Measurements from ENCODE around the gene UGT1A7. TPM values are rescaled to one million over a fixed set of nuclear protein-coding genes. Genes with fewer than 3 reads are reported as not detected.
"Not testable (repeated sequence)": the region's sequence is repeated elsewhere in the genome, so short reads cannot be mapped to it uniquely, and the experiment has no call there.

UGT1A7 gene
- total RNA-seq, 1 donor from 2014 or later: 1.3 TPM

DNA sequence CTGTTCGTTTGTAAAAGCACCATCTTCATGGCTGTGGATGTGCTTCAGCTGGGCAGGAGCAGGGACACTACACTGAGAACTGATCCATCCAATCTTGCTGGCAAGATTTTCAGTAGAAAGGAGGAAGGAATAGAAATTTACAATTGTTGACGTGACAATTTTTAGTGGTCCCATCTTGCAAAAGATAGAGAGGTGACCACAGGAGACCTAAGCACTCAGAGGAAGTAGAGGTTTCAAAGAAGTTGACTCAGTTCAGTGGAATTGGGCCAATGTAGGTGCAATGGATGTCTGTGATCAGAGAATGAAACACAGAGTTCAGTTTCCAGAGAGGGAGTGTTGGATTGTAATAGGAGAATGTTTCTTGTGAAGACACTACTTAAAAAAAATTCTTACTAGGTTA lies 32.4 kb downstream of the UGT1A7 start:
- DNase-seq: no peak

DNA sequence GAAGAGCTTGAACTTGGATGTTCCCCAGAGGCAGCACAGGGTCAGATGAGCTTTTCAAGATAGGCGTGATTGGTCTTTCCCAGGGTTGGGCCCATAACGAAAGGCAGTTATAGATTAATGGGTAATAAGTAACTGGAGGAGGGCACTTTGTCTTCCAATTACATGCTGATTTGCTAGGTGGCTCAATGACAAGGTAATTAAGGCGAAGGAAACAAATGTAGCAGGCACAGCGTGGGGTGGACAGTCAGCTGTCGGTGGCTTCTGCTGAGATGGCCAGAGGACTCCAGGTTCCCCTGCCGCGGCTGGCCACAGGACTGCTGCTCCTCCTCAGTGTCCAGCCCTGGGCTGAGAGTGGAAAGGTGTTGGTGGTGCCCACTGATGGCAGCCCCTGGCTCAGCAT lies 36.9 kb downstream of the UGT1A7 start, which contains the start of gene UGT1A4:
Gene UGT1A4 (plus strand): TSS at position 185 of the 400 bp plus-strand sequence. CDS start 85 bp downstream, at position 270.
- no peak for DNase-seq

DNA sequence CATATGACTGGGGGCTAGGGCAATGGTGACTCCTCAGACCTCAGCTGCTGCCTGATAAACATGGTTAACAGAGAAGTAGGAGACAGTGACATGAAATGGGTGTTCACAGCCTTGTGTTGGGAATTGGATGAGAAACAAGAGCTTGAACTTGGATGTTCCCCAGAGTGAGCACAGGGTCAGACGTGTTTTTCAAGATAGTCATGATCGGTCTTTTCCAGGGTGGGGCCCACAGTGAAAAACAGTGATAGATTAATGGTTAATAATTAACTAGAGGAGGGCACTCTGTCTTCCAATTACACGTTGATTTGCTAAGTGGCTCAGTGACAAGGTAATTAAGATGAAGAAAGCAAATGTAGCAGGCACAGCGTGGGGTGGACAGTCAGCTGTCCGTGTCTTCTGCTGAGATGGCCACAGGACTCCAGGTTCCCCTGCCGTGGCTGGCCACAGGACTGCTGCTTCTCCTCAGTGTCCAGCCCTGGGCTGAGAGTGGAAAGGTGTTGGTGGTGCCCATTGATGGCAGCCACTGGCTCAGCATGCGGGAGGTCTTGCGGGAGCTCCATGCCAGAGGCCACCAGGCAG lies 47.1 kb downstream of the UGT1A7 start, which contains the start of gene UGT1A3:
Gene UGT1A3 (plus strand): TSS at position 320 of the 579 bp plus-strand sequence. CDS start 85 bp downstream, at position 405.
- DNase-seq: no peak

DNA sequence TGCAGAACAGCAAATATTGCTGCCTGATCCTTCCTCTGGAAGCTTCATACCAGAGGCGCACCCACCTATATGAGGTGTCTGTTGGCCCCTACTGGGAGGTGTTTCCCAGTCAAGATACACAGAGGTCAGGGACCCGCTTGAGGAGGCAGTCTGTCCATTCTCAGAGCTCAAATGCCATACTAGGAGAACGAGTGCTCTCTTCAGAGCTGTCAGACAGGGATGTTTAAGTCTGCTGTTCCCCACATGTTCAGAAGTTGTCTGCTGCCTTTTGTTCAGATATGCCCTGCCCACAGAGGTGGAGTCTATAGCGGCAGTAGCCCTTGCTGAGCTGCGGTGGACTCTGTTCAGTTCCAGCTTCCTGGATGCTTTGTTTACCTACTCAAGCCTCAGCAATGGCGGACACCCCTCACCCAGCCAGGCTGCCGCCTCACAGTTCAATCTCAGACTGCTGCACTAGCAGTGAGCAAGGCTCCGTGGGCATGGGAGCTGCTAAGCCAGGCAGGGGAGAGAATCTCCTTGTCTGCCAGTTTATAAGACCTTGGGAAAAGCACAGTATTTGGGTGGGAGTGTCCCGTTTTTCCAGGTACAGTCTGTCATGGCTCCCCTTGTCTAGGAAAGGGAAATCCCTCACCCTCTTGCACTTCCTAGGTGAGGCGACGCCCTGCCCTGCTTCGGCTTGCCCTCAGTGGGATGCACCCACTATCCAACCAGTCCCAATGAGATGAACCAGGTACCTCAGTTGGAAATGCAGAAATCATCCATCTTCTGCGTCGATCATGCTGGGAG lies 55.4 kb downstream of the UGT1A7 start:
- not testable (repeated sequence) for DNase-seq

DNA sequence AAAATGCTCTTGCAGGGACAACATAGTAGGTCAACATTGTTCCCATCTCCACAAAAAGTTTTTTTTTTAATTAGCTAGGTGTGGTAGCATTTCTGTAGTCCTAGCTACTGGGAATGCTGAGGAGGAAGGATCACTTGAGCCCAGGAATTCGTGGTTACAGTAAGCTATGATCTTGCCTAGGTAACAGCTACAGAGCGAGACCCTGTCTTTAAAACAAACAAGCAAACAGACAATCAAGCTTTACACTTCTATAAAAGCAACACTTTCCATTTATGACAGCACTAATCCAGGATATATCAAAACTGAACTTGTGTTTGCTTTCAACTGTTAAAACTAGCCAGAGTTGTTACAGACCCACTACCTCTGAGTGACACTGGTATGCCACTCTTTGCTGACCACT lies 59.2 kb downstream of the UGT1A7 start:
- DNase-seq: no peak

DNA sequence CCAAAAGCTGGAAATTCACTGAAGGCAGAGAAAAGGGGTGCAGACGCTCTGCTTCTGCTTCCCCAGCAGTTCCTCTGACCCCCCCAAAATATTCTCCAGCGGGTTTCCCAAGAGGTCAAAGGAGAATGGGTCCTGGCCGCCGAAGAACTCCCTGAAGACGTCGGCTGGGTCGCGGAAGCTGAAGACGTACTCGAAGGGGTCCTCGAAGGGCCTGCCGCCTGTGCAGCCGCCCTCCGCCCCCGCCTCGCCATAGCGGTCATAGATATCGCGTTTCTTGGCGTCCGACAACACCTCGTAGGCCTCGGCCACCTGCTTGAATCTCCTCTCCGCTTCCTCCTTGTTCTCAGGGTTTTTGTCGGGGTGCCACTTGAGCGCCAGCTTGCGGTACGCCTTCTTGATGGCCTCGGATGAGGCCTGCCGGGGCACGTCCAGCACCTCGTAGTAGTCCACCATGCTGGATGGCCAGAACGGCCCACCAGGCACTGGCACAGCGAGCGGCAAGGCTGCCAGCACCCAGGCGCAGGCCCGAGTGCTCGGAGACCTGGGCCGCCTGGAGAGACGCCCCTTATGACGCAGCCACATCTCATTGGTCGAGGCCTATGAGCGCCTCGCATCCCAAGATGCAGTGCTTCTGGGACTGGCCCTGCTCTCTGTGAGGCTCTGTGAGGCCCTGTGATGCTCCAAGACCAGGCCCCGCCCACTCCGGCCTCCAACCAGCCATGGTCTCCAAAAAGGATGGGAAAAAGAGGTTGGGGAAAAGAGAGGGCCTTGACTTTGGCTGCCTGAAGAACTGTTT lies 62.0 kb downstream of the UGT1A7 start:
- no peak for DNase-seq

DNA sequence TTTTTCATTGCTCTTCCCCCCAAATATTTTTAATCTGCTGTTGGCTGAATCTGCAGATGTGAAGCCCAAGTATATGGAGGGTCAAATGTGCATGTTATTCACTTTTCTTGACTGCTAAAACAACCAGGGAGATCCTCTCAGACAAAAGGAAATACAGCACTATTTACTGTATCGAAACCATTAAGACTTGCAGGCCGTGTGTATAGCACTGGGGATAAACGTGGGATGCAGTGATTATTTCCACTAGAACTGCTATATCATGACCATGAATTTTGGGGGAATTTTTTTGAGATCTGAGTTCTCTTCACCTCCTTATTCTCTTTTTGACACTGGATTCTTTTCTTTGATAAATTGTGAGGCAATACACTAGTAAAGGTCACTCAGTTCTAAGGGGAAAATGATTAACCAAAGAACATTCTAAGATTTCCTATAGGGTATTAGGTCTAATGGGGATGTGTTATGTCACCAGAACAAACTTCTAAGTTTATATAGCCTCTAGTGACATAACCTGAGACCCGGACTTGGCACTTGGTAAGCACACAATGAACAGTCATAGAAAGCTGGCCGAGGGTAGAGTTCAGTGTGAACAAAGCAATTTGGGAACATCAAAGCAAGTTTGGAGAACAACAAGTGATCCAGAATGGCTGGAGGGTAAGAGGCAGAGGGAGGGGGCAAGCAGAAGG lies 63.5 kb downstream of the UGT1A7 start:
- no peak for DNase-seq

DNA sequence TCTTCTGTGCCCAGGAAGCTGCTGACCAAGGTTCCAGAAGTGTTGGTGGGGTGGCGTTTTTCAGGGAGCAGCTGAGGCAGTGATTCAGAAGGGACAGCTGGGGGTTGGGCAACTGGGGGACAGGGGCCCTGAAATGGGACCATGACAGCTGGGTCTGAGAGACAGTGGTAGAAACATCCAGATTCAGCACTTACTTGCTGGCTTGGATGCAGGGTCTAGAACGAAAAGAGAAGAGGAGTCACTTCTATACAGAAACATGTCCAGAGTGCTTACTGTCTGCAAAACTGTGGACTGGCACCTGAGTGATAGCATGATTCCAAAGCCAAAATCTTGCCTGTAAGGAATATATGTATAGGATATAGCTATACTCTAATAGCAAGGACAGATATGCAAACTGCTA lies 64.1 kb downstream of the UGT1A7 start:
- not testable (repeated sequence) for DNase-seq

DNA sequence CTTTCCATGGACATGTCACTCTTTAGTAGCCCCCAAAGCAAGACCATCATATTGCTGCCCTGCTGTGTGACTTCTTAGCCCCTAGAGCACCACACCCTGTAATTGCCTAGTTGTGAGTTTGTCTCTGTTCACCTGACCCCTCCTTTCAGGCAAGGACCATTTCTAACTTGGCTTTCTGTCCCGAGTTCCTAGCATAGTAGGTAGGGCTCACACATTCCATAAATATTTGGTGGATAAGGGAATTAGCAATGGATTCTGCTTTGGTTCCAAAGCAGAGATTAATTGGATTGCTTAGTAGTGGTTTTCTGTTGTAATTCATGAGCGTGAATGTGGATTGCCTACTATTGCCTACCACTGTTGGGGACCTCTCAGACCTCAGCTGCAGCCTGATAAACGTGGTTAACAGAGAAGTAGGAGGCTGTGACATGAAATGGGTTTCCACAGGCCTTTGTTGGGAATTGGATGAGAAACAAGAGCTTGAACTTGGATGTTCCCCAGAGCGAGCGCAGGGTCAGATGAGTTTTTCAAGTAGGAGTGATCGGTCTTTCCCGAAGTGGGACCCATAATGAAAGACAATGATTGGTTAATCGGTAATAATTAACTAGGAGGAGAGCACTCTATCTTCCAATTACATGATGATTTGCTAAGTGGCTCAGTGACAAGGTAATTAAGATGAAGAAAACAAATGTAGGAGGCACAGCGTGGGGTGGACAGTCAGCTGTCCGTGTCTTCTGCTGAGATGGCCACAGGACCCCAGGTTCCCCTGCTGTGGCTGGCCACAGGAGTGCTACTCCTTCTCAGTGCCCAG lies 65.0 kb downstream of the UGT1A7 start:
- DNase-seq: no peak

DNA sequence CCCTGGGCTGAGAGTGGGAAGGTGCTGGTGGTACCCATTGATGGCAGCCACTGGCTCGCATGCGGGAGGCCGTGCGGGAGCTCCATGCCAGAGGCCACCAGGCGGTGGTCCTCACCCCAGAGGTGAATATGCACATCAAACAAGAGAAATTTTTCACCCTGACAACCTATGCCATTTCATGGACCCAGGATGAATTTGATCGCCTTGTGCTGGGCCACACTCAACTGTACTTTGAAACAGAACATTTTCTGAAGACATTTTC lies 65.5 kb downstream of the UGT1A7 start:
- DNase-seq: no peak

DNA sequence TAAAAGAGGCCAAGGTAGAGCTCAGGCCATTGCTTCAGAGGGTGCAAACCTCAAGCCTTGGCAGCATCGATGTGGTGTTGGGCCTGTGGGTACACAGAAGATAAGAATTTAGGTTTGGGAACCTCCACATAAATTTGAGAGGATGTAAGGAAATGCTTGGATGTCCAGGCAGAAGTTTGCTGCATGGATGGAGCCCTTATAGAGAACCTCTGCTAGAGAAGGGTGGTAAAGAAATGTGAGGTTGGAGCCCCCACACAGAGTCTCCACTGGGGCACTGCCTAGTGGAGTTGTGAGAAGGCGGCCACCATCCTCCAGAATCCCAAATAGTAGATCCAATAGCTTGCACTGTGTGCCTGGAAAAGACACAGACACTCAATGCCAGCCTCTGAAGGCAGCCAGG lies 69.0 kb downstream of the UGT1A7 start:
- not testable (repeated sequence) for DNase-seq

DNA sequence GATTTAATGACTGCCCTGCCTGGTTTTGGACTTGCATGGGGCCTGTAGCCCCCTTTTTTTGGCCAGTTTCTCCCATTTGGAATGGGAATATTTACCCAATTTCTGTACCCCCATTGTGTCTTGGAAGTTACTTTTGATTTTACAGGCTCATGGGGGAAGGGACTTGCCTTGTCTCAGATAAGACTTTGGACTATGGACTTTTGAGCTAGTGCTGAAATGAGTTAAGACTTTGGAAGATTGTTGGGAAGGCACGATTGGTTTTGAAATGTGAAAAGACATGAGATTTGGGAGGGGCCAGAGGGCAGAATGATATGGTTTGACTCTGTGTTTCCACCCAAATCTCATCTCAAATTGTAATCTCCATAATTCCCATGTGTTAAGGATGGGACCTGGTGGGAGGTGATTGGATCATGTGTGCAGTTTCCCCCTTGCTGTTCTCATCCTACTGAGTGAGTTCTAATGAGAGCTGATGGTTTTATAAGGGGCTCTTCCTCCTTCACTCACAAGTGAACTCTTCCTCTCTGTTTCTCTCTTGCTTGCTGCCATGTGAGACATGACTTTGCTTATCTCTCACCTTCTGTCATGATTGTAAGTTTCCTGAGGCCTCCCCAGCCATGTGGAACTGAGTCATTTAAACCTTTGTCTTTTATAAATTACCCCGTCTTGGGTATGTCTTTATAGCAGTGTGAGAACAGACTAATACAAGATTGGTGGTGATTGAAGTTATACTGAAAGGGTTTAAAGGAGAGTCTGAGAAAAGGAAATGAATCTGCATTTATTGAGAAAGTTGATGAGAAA lies 69.7 kb downstream of the UGT1A7 start:
- DNase-seq: not testable (repeated sequence)

DNA sequence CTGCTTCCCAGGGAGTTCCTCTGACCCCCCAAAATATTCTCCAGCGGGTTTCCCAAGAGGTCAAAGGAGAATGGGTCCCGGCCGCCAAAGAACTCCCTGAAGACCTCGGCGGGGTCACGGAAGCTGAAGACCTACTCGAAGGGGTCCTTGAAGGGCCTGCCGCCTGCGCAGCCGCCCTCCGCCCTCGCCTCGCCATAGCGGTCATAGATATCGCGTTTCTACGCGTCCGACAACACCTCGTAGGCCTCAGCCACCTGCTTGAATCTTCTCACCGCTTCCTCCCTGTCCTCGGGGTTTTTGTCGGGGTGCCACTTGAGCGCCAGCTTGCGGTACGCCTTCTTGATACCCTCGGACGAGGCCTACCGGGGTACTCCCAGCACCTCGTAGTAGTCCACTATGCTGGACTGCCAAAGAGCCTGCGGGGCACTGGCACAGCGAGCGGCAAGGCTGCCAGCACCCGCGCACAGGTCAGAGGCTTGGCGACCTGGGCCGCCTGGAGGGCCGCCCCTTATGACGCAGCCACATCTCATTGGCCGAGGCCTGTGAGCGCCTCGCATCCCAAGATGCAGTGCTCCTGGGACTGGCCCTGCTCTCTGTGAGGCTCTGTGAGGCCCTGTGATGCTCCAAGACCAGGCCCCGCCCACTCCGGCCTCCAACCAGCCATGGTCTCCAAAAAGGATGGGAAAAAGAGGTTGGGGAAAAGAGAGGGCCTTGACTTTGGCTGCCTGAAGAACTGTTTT lies 73.3 kb downstream of the UGT1A7 start:
- DNase-seq: no peak

DNA sequence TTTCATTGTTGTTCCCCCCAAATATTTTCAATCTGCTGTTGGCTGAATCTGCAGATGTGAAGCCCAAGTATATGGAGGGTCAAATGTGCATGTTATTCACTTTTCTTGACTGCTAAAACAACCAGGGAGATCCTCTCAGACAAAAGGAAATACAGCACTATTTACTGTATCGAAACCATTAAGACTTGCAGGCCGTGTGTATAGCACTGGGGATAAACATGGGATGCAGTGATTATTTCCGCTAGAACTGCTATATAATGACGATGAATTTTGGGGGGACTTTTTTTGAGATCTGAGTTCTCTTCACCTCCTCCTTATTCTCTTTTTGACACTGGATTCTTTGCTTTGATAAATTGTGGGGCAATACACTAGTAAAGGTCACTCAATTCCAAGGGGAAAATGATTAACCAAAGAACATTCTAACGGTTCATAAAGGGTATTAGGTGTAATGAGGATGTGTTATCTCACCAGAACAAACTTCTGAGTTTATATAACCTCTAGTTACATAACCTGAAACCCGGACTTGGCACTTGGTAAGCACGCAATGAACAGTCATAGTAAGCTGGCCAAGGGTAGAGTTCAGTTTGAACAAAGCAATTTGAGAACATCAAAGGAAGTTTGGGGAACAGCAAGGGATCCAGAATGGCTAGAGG lies 74.9 kb downstream of the UGT1A7 start:
- no peak for DNase-seq

DNA sequence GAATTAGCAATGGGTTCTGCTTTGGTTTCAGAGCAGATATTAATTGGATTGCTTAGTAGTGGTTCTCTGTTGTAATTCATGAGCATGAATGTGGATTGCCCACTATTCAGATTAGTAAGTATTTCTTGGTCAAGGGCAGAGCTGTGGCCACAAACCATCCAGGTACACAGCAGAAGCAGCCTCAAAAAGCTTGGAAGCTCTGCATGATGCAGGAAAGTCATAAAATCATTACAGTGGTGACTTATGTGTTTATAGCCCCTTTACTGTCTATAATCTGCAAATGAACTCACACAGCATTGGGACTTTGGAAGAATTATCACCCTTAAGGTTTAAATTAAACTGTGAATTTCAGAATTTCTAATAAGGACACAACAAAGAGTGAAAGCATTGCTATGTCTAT lies 76.4 kb downstream of the UGT1A7 start:
- DNase-seq: no peak

DNA sequence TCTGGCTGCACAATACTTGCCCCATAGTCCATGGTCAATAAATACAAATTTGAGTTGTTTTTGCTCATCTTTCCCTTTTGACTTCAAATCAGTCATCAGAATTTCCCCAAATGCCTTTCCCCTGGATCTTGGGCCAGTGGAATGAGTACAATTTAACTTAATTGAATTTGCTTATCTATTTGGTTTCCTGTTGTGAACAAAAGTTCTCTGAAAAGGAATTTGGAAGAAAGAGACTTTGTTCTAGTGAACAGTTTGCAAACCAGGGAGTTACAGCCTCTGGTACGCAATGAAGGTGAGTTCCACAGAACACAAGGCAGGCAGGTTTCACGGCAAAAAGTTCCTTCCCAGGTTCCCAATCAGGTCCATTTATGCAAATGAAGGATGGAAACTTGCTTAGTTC lies 77.1 kb downstream of the UGT1A7 start:
- no peak for DNase-seq

DNA sequence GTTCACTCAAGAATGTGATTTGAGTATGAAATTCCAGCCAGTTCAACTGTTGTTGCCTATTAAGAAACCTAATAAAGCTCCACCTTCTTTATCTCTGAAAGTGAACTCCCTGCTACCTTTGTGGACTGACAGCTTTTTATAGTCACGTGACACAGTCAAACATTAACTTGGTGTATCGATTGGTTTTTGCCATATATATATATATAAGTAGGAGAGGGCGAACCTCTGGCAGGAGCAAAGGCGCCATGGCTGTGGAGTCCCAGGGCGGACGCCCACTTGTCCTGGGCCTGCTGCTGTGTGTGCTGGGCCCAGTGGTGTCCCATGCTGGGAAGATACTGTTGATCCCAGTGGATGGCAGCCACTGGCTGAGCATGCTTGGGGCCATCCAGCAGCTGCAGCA lies 78.3 kb downstream of the UGT1A7 start, which contains the start of gene UGT1A1:
Gene UGT1A1 (plus strand): TSS at position 228 of the 400 bp plus-strand sequence. CDS start 18 bp downstream, at position 246.
- DNase-seq: no peak

DNA sequence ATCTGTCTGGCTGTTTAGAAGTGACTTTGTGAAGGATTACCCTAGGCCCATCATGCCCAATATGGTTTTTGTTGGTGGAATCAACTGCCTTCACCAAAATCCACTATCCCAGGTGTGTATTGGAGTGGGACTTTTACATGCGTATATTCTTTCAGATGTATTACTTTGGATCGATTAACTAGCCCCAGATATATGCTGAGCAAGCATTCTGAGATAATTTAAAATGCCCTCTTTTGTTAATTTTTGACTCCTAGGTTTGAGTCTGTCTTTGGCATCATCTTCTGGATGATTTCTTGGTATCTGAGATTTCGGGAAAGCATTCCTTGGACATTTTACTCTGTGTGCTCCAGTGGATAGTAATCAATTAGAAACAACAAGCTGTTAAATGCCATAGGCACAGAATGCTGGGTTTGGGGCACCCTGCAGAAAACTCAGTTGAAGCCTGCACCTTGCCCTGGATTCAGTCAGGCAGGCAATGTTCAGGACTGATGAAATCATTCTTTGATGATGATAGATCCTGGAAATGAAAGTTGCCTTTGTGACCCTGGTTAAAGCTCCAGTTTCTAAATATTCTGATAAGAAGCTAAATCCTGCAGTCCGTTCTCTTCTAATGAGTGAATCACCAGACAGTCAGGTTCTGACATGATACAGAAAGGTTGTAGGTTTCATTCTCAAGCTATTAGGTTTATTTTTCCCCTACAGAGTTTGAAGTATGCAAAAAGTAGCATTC lies 79.5 kb downstream of the UGT1A7 start:
- no peak for DNase-seq

DNA sequence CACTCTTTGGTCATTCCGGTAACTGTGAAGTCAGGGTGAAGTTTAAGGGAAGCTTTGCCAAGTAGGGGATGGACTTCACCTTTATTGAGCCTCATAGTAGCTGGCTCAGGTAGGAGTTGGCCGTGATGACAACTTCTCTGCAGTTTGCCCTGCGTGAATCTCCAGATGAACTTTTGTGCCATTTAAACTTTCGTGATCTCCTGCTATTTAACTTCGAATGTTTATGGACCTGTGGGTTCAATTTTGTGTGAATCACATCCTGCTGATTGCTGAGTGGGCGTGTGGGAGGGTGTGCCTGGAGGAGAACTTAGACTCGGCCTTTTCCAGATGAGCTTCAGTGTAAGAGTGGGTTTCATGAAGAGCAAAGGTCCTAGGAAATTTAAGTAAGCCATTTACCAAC lies 82.6 kb downstream of the UGT1A7 start:
- DNase-seq: no peak

Data from tongue (tissue), 2 donors.